ENCODE data around the gene MMEL1.

The MMEL1 gene

DNA sequence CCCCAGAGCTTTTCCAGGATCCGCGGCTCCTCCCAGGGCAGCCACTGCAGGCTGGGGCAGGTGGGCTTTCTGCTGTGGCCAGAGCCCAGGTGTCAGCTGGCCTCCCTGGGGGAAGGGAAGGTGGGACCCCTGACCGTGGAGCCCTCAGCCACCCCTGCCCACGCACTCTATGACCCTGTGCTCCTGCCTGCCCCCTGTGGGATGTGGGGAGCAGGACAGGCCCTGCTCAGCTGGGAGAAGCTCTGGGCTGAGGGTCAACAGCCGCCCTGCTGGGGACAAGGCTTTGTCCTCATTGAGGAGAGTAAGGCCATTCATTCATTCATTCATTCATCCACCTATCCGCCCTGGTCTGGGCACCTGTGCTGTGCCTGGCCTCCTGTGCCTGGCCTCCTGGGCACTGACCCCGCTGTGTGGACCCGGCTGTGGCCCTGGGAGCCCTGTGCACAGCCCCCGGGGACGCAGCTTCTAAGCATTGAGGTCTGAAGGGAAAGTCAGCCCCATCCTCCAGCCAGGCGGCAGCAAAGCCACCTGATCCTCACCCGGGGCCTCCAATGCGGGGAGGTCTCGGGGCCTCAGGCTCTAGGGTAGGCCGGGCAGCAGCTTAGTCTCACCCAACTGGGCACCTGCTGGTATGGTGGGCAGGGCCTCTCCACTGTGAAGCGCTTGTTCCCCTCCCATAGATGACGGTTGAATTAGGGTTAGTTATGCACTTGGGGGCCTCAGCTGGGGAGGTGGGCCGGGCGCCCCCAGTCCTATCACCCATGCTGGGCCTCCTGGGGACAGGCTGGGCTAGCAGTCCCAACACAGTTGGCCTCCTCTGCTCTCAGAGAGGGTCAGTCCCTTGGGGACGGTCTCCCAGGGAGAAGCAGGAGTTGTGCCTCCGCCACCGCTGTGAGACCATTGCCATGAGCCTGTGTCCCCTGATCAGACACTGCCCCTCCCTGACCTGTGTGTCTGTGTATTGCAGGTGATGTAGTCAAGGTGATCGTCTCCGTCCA, 70.6 kb downstream of the MMEL1 start:
- no peak overlapping the region for H3K4me3 ChIP-seq (ENCODE audit: low read depth, low read length)
- in situ Hi-C loops (cut with HindIII; ENCODE audit: low sequenced_read_pairs) = loop anchor here (10.0 kb wide), 2 partner anchors 137 to 863 kb away; no protein-coding TSS in a partner anchor
- no peak for DNase-seq (ENCODE audit: low read depth)
- TF ChIP-seq, protein P1, sequence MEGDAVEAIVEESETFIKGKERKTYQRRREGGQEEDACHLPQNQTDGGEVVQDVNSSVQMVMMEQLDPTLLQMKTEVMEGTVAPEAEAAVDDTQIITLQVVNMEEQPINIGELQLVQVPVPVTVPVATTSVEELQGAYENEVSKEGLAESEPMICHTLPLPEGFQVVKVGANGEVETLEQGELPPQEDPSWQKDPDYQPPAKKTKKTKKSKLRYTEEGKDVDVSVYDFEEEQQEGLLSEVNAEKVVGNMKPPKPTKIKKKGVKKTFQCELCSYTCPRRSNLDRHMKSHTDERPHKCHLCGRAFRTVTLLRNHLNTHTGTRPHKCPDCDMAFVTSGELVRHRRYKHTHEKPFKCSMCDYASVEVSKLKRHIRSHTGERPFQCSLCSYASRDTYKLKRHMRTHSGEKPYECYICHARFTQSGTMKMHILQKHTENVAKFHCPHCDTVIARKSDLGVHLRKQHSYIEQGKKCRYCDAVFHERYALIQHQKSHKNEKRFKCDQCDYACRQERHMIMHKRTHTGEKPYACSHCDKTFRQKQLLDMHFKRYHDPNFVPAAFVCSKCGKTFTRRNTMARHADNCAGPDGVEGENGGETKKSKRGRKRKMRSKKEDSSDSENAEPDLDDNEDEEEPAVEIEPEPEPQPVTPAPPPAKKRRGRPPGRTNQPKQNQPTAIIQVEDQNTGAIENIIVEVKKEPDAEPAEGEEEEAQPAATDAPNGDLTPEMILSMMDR (IDR thresholded peaks at IDR 0.05; ENCODE audit: low read depth, low read length, missing control alignments) = peak; percentile 22

DNA sequence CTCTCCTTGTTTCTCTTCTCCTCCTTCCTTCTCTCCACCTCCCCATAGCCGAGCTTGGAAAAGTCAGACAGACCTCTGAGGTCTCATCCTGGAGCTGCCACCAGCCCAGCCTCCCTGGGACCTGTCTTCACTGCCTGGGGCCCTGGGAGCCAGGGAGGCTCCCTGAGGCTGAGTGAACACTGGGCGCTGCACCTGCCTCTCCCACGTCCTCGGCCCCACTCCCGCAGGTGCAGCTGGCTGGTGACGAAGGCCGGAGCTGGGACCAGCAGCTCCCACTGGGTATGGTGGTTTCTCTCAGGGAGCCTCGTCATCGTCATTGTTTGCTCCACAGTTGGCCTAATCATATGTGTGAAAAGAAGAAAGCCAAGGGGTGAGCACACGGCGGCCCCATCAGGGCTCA, 71.4 kb downstream of the MMEL1 start:
- no peak for DNase-seq (ENCODE audit: low read depth)
- in situ Hi-C loops (cut with HindIII; ENCODE audit: low sequenced_read_pairs) = loop anchor here (10.0 kb wide), 2 partner anchors 137 to 863 kb away; no protein-coding TSS in a partner anchor
- no peak overlapping the region for H3K4me3 ChIP-seq (ENCODE audit: low read depth, low read length)
- TF ChIP-seq, protein P1 (IDR thresholded peaks at IDR 0.05; ENCODE audit: low read depth, low read length, missing control alignments) = no peak

DNA sequence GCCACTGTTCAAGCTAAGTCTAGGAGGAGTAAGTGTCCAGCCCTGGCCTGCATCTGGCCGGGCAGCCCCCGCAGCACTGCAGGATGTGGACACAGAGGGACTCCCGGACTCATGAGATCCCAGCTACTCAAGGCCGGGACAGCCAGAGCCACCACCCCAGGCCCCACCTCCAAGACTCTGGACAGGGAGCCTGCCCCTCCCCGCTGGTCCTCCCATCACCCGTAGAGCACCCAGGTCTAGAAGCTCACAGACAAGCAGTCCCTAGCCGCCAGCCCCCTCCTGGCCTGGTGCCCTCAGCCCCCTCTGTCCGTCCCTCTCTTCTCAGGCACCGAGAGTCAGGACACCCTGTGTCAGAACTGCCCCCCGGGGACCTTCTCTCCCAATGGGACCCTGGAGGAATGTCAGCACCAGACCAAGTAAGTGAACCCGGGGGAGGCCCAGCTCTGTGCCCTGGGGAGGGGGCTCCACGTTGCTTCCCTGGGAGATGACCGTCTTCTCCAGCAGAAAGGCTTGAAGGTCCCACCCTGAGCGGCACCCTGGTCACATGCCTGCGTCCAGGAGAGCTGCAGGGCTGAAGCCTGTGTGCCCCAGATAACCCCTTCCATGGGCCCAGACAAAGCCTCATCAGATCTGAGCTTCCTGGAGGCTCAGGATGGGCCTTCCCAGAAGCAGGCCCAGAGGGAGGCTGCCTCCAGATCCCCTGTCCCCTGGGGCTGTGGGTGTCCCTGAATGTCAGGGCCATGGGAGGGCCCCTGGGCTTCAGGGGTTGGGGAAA, 72.3 kb downstream of the MMEL1 start:
- no peak overlapping the region for H3K4me3 ChIP-seq (ENCODE audit: low read depth, low read length)
- no peak for DNase-seq (ENCODE audit: low read depth)
- TF ChIP-seq, protein P1 (IDR thresholded peaks at IDR 0.05; ENCODE audit: low read depth, low read length, missing control alignments) = no peak
- in situ Hi-C loops (cut with HindIII; ENCODE audit: low sequenced_read_pairs) = loop anchor here (10.0 kb wide), 2 partner anchors 136 to 864 kb away; no protein-coding TSS in a partner anchor

DNA sequence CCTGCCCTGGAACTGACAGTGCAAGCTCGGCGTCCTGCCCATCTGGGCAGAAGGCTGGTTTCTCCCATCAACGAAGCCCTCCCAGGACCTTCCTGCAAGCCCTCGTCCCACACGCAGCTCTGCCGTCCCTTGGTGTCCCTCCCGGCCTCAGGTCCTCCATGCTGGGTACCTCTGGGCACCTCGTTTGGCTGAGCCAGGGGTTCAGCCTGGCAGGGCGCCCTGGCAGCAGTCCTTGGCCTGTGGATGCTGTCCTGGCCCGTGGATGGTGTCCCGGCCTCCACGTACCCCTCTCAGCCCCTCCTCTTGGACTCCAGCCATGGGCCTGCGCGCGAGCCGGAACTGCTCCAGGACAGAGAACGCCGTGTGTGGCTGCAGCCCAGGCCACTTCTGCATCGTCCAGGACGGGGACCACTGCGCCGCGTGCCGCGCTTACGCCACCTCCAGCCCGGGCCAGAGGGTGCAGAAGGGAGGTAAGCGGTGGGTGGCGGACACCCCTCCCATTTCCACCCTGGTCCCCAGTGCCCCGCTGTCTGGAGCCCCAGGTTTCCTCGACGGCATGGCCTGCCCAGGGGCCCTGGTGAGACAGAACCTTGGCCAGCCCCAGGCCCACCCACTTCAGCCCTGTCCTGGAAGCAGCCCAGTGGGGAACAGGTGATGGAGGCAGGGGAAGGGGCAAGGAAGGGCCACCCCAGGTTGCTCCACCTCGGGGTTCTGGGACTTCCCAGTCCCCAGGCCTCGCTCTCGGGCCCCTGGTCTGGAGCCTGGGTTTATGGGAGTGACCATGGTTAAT, 73.1 kb downstream of the MMEL1 start:
- TF ChIP-seq, protein P1 (IDR thresholded peaks at IDR 0.05; ENCODE audit: low read depth, low read length, missing control alignments) = no peak
- in situ Hi-C loops (cut with HindIII; ENCODE audit: low sequenced_read_pairs) = loop anchor here (10.0 kb wide), 2 partner anchors 135 to 865 kb away; no protein-coding TSS in a partner anchor
- H3K4me3 ChIP-seq (ENCODE audit: low read depth, low read length) = no peak overlapping the region
- DNase-seq (ENCODE audit: low read depth) = no peak

DNA sequence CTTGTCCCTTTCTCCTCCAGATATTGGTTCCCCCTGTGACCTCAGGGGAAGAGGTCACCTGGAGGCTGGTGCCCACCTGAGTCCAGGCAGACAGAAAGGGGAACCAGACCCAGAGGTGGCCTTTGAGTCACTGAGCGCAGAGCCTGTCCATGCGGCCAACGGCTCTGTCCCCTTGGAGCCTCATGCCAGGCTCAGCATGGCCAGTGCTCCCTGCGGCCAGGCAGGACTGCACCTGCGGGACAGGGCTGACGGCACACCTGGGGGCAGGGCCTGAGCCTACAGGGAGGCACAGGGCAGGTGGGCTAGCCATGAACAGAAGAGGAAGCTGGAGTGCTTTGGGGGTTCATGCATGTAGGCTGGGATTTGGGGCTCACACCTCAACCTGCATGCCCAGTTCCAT, 74.0 kb downstream of the MMEL1 start:
- TF ChIP-seq, protein P1 (IDR thresholded peaks at IDR 0.05; ENCODE audit: low read depth, low read length, missing control alignments) = no peak
- DNase-seq (ENCODE audit: low read depth) = no peak
- in situ Hi-C loops (cut with HindIII; ENCODE audit: low sequenced_read_pairs) = no loop called here
- H3K4me3 ChIP-seq (ENCODE audit: low read depth, low read length) = no peak overlapping the region
